NCI-H2107 treated with DMSO at 0.1 percent for 48 hours (cell line): ENCODE measurements around the gene WWP2.
"Not testable (repeated sequence)": the region's sequence is repeated elsewhere in the genome, so short reads cannot be mapped to it uniquely, and the experiment has no call there.

Experiments used
- DNase-seq: peaks from one replicate; lab custom pipeline; 2025; ENCODE audit not compliant: unreplicated experiment; lab: John Stamatoyannopoulos, UW

WWP2 gene

GRCh38 chr16:69761983-69762813 is at the start of gene WWP2:
WWP2 (plus strand) TSS chr16:69762332; CDS start chr16:69787011, 24,679 bp downstream.
- peak; percentile 55 for DNase-seq

- no peak for DNase-seq
Observed at GRCh38 chr16:69712914-69713581, 49.1 kb upstream of the WWP2 start.

GRCh38 chr16:69717066-69717465 is 45.1 kb upstream of the WWP2 start:
- no peak for DNase-seq

GRCh38 chr16:69718111-69718764 is 43.9 kb upstream of the WWP2 start:
- no peak for DNase-seq

- no peak for DNase-seq
Observed at GRCh38 chr16:69720822-69721430, 41.2 kb upstream of the WWP2 start.

GRCh38 chr16:69721441-69721957 is 40.6 kb upstream of the WWP2 start:
- no peak for DNase-seq

GRCh38 chr16:69724414-69724873 is 37.7 kb upstream of the WWP2 start:
- no peak for DNase-seq

GRCh38 chr16:69724981-69725479 is 37.1 kb upstream of the WWP2 start:
- DNase-seq = no peak

GRCh38 chr16:69725480-69726312 is 36.4 kb upstream of the WWP2 start:
- no peak for DNase-seq

GRCh38 chr16:69726313-69727060 is 35.6 kb upstream of the WWP2 start, which contains the start of gene NQO1:
NQO1 (minus strand) TSS chr16:69726560; CDS start chr16:69726439, 121 bp downstream.
- DNase-seq = peak; percentile 89

- peak; percentile 32 for DNase-seq
Observed at GRCh38 chr16:69727916-69728270, 34.2 kb upstream of the WWP2 start.

GRCh38 chr16:69729030-69729429 is 33.1 kb upstream of the WWP2 start:
- DNase-seq = not testable (repeated sequence)

- DNase-seq = not testable (repeated sequence)
Observed at GRCh38 chr16:69731280-69731679, 30.9 kb upstream of the WWP2 start.

GRCh38 chr16:69732101-69732500 is 30.0 kb upstream of the WWP2 start:
- DNase-seq = no peak

- DNase-seq = no peak
Observed at GRCh38 chr16:69741519-69741918, 20.6 kb upstream of the WWP2 start.

GRCh38 chr16:69741951-69742904 is 19.9 kb upstream of the WWP2 start:
- no peak for DNase-seq

- DNase-seq = no peak
Observed at GRCh38 chr16:69744363-69745231, 17.5 kb upstream of the WWP2 start.
